ENCODE measurements around the gene SFXN4.
"Not testable (repeated sequence)": the region's sequence is repeated elsewhere in the genome, so short reads cannot be mapped to it uniquely, and the experiment has no call there.

The SFXN4 gene

GRCh38 chr10:119140603-119141245 is 24.8 kb downstream of the SFXN4 start:
- H3K4me2 ChIP-seq (ENCODE audit: low read length): no peak overlapping the region
- H3K9me2 ChIP-seq (replicated peaks; ENCODE audit: control insufficient read depth, low read length): no peaks in the 10 kb centered on the region
- TF ChIP-seq EZH2phosphoT487 (IDR thresholded peaks at IDR 0.05; ENCODE audit: borderline replicate concordance, low read length): no peak
- TF ChIP-seq CTCF (IDR thresholded peaks at IDR 0.05; ENCODE audit: low read depth, low read length, poor library complexity, severe bottlenecking): no peak
- H3K9me3 ChIP-seq (ENCODE audit: control insufficient read depth, insufficient read depth, low read length): no peaks in the 10 kb centered on the region
- no peak overlapping the region for H3K27ac ChIP-seq (ENCODE audit: low read depth, low read length)
- peaks cover 2% of the 10 kb centered on the region; the same call in 1 of the 2 replicates for H3F3A ChIP-seq (ENCODE audit: control insufficient read depth, insufficient read depth)
- peaks cover 27% of the 10 kb centered on the region for H3K36me3 ChIP-seq (ENCODE audit: control insufficient read depth, low read length)
- H3K4me1 ChIP-seq (ENCODE audit: control insufficient read depth, low read length): peaks cover 12% of the 10 kb centered on the region
- no peak overlapping the region for H3K4me3 ChIP-seq (ENCODE audit: low read length)
- H3K27me3 ChIP-seq (ENCODE audit: control insufficient read depth, low read length): no peaks in the 10 kb centered on the region
- H4K20me1 ChIP-seq (ENCODE audit: control insufficient read depth, insufficient read depth, low read depth, low read length): 0 out of 2 replicates have a peak, but pooled peaks cover 4% of the 10 kb centered on the region
- no peaks in the 10 kb centered on the region for H3K79me2 ChIP-seq (ENCODE audit: control insufficient read depth, low read length)

GRCh38 chr10:119139464-119140067 is 25.9 kb downstream of the SFXN4 start:
- Histone ChIP-seq H3F3A (ENCODE audit: control insufficient read depth, insufficient read depth) (peaks cover 2% of the 10 kb centered on the region), H3K9me3 (ENCODE audit: control insufficient read depth, insufficient read depth, low read length) (no peaks in the 10 kb centered on the region), H3K27ac (ENCODE audit: low read depth, low read length) (no peak overlapping the region), H3K4me3 (ENCODE audit: low read length) (no peak overlapping the region), H4K20me1 (ENCODE audit: control insufficient read depth, insufficient read depth, low read depth, low read length) (0 out of 2 replicates have a peak, but pooled peaks cover 4% of the 10 kb centered on the region), H3K4me2 (ENCODE audit: low read length) (no peak overlapping the region), H3K79me2 (ENCODE audit: control insufficient read depth, low read length) (no peaks in the 10 kb centered on the region), H3K9me2 (replicated peaks; ENCODE audit: control insufficient read depth, low read length) (no peaks in the 10 kb centered on the region), H3K27me3 (ENCODE audit: control insufficient read depth, low read length) (no peaks in the 10 kb centered on the region), H3K36me3 (ENCODE audit: control insufficient read depth, low read length) (peaks cover 30% of the 10 kb centered on the region), H3K4me1 (ENCODE audit: control insufficient read depth, low read length) (peaks cover 12% of the 10 kb centered on the region)
- peak; percentile 61 for TF ChIP-seq CTCF (IDR thresholded peaks at IDR 0.05; ENCODE audit: low read depth, low read length, poor library complexity, severe bottlenecking)
- no peak for TF ChIP-seq EZH2phosphoT487 (IDR thresholded peaks at IDR 0.05; ENCODE audit: borderline replicate concordance, low read length)

DNA sequence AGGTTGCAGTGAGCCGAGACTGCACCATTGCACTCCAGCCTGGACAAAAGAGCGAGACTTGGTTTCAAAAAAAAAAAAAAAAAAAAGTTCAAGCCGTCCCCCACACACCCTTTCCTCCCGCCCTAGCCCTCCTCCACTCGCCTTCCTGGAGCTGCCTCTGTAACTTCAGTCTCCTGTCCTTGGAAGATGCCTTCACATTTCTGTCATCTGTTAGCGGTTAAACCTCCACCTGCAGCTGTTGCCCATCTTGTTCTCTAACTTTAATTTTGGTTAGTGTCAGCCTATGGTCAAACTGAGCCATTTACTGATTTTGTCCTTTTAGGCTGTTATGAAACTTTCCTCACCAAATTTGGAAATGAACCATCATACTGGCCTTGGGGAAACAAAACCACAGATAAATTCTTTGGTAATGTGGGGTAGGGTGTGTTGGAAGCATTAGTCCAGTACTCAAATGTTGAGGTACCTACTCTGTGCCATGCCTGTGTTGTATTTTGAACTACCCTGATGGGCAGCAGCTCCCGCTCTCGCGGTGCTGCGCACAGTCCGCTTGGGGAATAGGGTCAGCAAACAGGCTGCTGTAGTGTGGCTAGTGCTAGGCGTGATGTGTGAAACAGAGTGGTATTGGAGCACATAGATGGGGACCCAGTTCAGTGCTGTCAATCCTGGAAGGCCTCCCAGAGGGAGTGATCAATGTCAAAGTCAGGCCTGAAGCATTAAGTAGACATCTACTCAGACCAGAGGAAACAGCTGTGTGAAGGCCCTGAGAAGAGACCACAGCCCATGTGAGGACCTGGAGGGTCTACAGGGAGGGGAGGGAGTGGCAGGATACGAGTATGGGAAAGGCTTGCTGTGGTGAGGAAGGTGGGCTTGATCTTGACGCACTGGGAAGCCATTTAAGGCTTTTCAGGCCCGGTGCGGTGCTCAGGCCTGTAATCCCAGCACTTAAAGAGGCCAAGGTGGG is 26.9 kb downstream of the SFXN4 start:
- no peak overlapping the region for H3K4me3 ChIP-seq (ENCODE audit: low read length)
- no peaks in the 10 kb centered on the region for H3K79me2 ChIP-seq (ENCODE audit: control insufficient read depth, low read length)
- H3K9me3 ChIP-seq (ENCODE audit: control insufficient read depth, insufficient read depth, low read length): no peaks in the 10 kb centered on the region
- no peaks in the 10 kb centered on the region for H3K9me2 ChIP-seq (replicated peaks; ENCODE audit: control insufficient read depth, low read length)
- no peak for TF ChIP-seq CTCF (IDR thresholded peaks at IDR 0.05; ENCODE audit: low read depth, low read length, poor library complexity, severe bottlenecking)
- no peak for TF ChIP-seq EZH2phosphoT487 (IDR thresholded peaks at IDR 0.05; ENCODE audit: borderline replicate concordance, low read length)
- peaks cover 2% of the 10 kb centered on the region for H3F3A ChIP-seq (ENCODE audit: control insufficient read depth, insufficient read depth)
- H3K4me2 ChIP-seq (ENCODE audit: low read length): no peak overlapping the region
- peaks cover 34% of the 10 kb centered on the region for H3K36me3 ChIP-seq (ENCODE audit: control insufficient read depth, low read length)
- H3K4me1 ChIP-seq (ENCODE audit: control insufficient read depth, low read length): peaks cover 12% of the 10 kb centered on the region
- no peak overlapping the region for H3K27ac ChIP-seq (ENCODE audit: low read depth, low read length)
- H3K27me3 ChIP-seq (ENCODE audit: control insufficient read depth, low read length): no peaks in the 10 kb centered on the region
- H4K20me1 ChIP-seq (ENCODE audit: control insufficient read depth, insufficient read depth, low read depth, low read length): 0 out of 2 replicates have a peak, but pooled peaks cover 4% of the 10 kb centered on the region

- not testable (repeated sequence) for H3K4me3 ChIP-seq (ENCODE audit: low read length); H3F3A ChIP-seq (ENCODE audit: control insufficient read depth, insufficient read depth); H3K79me2 ChIP-seq (ENCODE audit: control insufficient read depth, low read length); H4K20me1 ChIP-seq (ENCODE audit: control insufficient read depth, insufficient read depth, low read depth, low read length); H3K27ac ChIP-seq (ENCODE audit: low read depth, low read length); H3K4me2 ChIP-seq (ENCODE audit: low read length); H3K9me2 ChIP-seq (replicated peaks; ENCODE audit: control insufficient read depth, low read length); H3K27me3 ChIP-seq (ENCODE audit: control insufficient read depth, low read length); H3K9me3 ChIP-seq (ENCODE audit: control insufficient read depth, insufficient read depth, low read length)
- Histone ChIP-seq H3K4me1 (ENCODE audit: control insufficient read depth, low read length) (peaks cover 12% of the 10 kb centered on the region), H3K36me3 (ENCODE audit: control insufficient read depth, low read length) (peaks cover 41% of the 10 kb centered on the region)
These were observed 27.6 kb downstream of the SFXN4 start for GRCh38 chr10:119137878-119138277.

Data from DOHH2 (cell line).